CD4-positive, alpha-beta T cell (primary cell): ENCODE results near the gene C18orf54. TPM values are rescaled to one million over a fixed set of nuclear protein-coding genes. Genes with fewer than 3 reads are reported as not detected.

Experiments used
- ATAC-seq: fragments of 200-7000 bp; cut with Tn5 transposase; one replicate; pipeline ENCODE4 v1.10.0; 2022; ENCODE audit warnings: mild to moderate bottlenecking; ENCODE audit not compliant: poor library complexity
- CTCF ChIA-PET: fragments of 350-600 bp; sonication (Branson Sonifier 250); formaldehyde crosslinking; loops from one replicate; lab custom pipeline; 2021; ENCODE audit warnings: antibody characterized with exemption, inconsistent platforms; lab: Charles Lee
- POLR2A ChIA-PET: fragments of 350-600 bp; sonication (Branson Sonifier 250); formaldehyde crosslinking; loops from one replicate; lab custom pipeline; 2021; ENCODE audit warnings: antibody characterized with exemption, inconsistent platforms; lab: Charles Lee
- DNase-seq, 14 experiments: peaks; one replicate each; pipeline ENCODE4 v3.0.0-alpha.2; 2013 to 2020; ENCODE audit warnings: mixed read lengths in 2 of 14
- H3K27ac ChIP-seq, 2 donors: one replicate each; pipeline versions ENCODE4 v1.5.1 to v1.7.0; 2013; ENCODE audit warnings: low read length in 2 of 2, low read depth in 1 of 2, mild to moderate bottlenecking in 1 of 2
- H3K27me3 ChIP-seq, 2 experiments: 1 replicate in 1 of 2; 2 replicates in 1 of 2; pipeline versions ENCODE4 v1.6.1 to v1.7.0; 2013; ENCODE audit warnings: low read length in 2 of 2, control low read depth in 1 of 2, mild to moderate bottlenecking in 1 of 2, moderate library complexity in 1 of 2; ENCODE audit not compliant: insufficient read depth in 2 of 2, control insufficient read depth in 1 of 2
- H3K36me3 ChIP-seq: one replicate; pipeline ENCODE4 v1.6.1; 2013; ENCODE audit warnings: low read length, control low read depth; ENCODE audit not compliant: insufficient read depth
- H3K4me1 ChIP-seq: one replicate; pipeline ENCODE4 v1.6.1; 2013; ENCODE audit warnings: low read length, control low read depth; ENCODE audit not compliant: insufficient read depth
- H3K4me3 ChIP-seq: one replicate; pipeline ENCODE4 v1.5.1; 2013; ENCODE audit warnings: mild to moderate bottlenecking, low read length, moderate library complexity
- H3K9me3 ChIP-seq, 2 experiments: 1 replicate in 1 of 2; 2 replicates in 1 of 2; pipeline versions ENCODE4 v1.6.1 to v1.7.0; 2013; ENCODE audit warnings: low read length in 2 of 2, mild to moderate bottlenecking in 2 of 2, control low read depth in 1 of 2, moderate library complexity in 1 of 2; ENCODE audit not compliant: control insufficient read depth in 1 of 2, insufficient read depth in 1 of 2
- H3K27ac Mint-ChIP-seq: one replicate; pipeline ENCODE4 v1.8.0; 2020; ENCODE audit warnings: mixed read lengths
- H3K27me3 Mint-ChIP-seq: one replicate; pipeline ENCODE4 v1.8.0; 2021; ENCODE audit warnings: mixed read lengths
- H3K36me3 Mint-ChIP-seq: one replicate; pipeline ENCODE4 v1.8.0; 2021; ENCODE audit warnings: low read depth, mixed read lengths
- H3K4me1 Mint-ChIP-seq: one replicate; pipeline ENCODE4 v1.8.0; 2021; ENCODE audit warnings: low read depth, mixed read lengths
- H3K4me3 Mint-ChIP-seq: one replicate; pipeline ENCODE4 v1.8.0; 2020; ENCODE audit warnings: mild to moderate bottlenecking, mixed read lengths
- H3K9me3 Mint-ChIP-seq: one replicate; pipeline ENCODE4 v1.8.0; 2020; ENCODE audit warnings: mixed read lengths
- intact Hi-C, 2 experiments: fragments of 100-400 bp; cut with DNase I in 1 of 2; cut with micrococcal nuclease in 1 of 2; formaldehyde crosslinking; loops; one replicate each; pipeline versions ENCODE4 v1.15.1 to v1.9.0; 2023 to 2025; cut with DNase I, micrococcal nuclease
- total RNA-seq, 174 experiments: library from RNA in 2 of 174; stranded (reverse) in 2 of 174; gene quantifications; one replicate each; pipeline ENCODE4 v1.2.3 and lab custom pipeline; 2021 to 2026
- TF ChIP-seq, protein P1 (sequence below): fragments of 200-600 bp; IDR thresholded peaks from one replicate; pipeline ENCODE4 v1.8.0; 2022; ENCODE audit warnings: antibody characterized with exemption, mild to moderate bottlenecking

Gene C18orf54
- total RNA-seq, 2 experiments from 2014 or later, result 0.44 to 0.47 TPM

GRCh38 chr18:54338230-54338629 is 19.5 kb upstream of the C18orf54 start:
- Histone ChIP-seq H3K4me3 (no peak overlapping the region), H3K9me3 (no peaks in the 10 kb centered on the region), H3K4me1 (no peaks in the 10 kb centered on the region), H3K36me3 (no peaks in the 10 kb centered on the region), H3K27me3 (no peaks in the 10 kb centered on the region), H3K27ac (no peak overlapping the region)
- Mint-ChIP-seq H3K27me3 (peaks cover 15% of the 10 kb centered on the region), H3K4me1 (no peaks in the 10 kb centered on the region), H3K4me3 (no peak overlapping the region), H3K9me3 (peaks cover 2% of the 10 kb centered on the region), H3K36me3 (no peaks in the 10 kb centered on the region), H3K27ac (no peak overlapping the region)
- DNase-seq (no peak), ATAC-seq (no peak)
- ChIA-PET POLR2A (interaction anchor here (1.0 kb wide), 1 partner anchor 19 kb away, joined by 4 read pairs; the partner anchor contains the start of genes C18orf54 and STARD6), CTCF (interaction anchor here (0.8 to 1.5 kb wide), 2 partner anchors 20 to 155 kb away, joined by 3 to 4 read pairs; partner anchors contain the start of genes C18orf54 and STARD6)
- TF ChIP-seq, protein P1, sequence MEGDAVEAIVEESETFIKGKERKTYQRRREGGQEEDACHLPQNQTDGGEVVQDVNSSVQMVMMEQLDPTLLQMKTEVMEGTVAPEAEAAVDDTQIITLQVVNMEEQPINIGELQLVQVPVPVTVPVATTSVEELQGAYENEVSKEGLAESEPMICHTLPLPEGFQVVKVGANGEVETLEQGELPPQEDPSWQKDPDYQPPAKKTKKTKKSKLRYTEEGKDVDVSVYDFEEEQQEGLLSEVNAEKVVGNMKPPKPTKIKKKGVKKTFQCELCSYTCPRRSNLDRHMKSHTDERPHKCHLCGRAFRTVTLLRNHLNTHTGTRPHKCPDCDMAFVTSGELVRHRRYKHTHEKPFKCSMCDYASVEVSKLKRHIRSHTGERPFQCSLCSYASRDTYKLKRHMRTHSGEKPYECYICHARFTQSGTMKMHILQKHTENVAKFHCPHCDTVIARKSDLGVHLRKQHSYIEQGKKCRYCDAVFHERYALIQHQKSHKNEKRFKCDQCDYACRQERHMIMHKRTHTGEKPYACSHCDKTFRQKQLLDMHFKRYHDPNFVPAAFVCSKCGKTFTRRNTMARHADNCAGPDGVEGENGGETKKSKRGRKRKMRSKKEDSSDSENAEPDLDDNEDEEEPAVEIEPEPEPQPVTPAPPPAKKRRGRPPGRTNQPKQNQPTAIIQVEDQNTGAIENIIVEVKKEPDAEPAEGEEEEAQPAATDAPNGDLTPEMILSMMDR, result no peak
- intact Hi-C loops, result no loop called here

GRCh38 chr18:54351186-54351585 is 6.5 kb upstream of the C18orf54 start:
- TF ChIP-seq, protein P1, result no peak
- ATAC-seq, result no peak
- intact Hi-C loops, result loop anchor here in 1 of 2 experiments (5.0 kb wide), 1 partner anchor 79 kb away; no protein-coding TSS in a partner anchor
- Mint-ChIP-seq H3K36me3 (no peaks in the 10 kb centered on the region), H3K4me3 (no peak overlapping the region), H3K27me3 (peaks cover 26% of the 10 kb centered on the region), H3K4me1 (no peaks in the 10 kb centered on the region), H3K27ac (no peak overlapping the region), H3K9me3 (no peaks in the 10 kb centered on the region)
- no peak overlapping the region for H3K4me3 ChIP-seq
- H3K4me1 ChIP-seq, result no peaks in the 10 kb centered on the region
- peaks cover 0 to 15% of the 10 kb centered on the region in 2 experiments for H3K27me3 ChIP-seq
- no peak overlapping the region for H3K27ac ChIP-seq
- POLR2A ChIA-PET, result no interaction called here
- CTCF ChIA-PET, result interaction anchor here (1.0 kb wide), 1 partner anchor 35 kb away, joined by 3 read pairs; no protein-coding TSS in a partner anchor
- DNase-seq, result no peak
- no peaks in the 10 kb centered on the region for H3K36me3 ChIP-seq
- H3K9me3 ChIP-seq, result no peaks in the 10 kb centered on the region

- no peaks in the 10 kb centered on the region for H3K9me3 Mint-ChIP-seq
- H3K27me3 Mint-ChIP-seq, result peaks cover 2% of the 10 kb centered on the region
- peak overlapping the region in 1 of 2 donors; percentile 65 for H3K27ac ChIP-seq
- H3K4me3 Mint-ChIP-seq, result peak overlapping the region; percentile 98
- ATAC-seq (peak; percentile 15), DNase-seq (no peak)
- intact Hi-C loops, result loop anchor here (1.0 to 2.0 kb wide), 2 partner anchors 132 to 134 kb away; partner anchors contain the start of gene MBD2 (in 1 of the 2)
- H3K4me3 ChIP-seq, result peak overlapping the region; percentile 81
- H3K36me3 Mint-ChIP-seq, result peaks cover 16% of the 10 kb centered on the region
- H3K4me1 ChIP-seq, result peaks cover 13% of the 10 kb centered on the region
- TF ChIP-seq, protein P1, result no peak
- ChIA-PET POLR2A (interaction anchor here (1.0 to 2.3 kb wide), 5 partner anchors 19 to 134 kb away, joined by 3 to 15 read pairs (median 13); partner anchors contain the start of genes MBD2 and POLI), CTCF (interaction anchor here (0.6 to 1.9 kb wide), 6 partner anchors 11 to 134 kb away, joined by 3 to 17 read pairs (median 4); no protein-coding TSS in a partner anchor)
- peak overlapping the region; percentile 83 for H3K27ac Mint-ChIP-seq
- H3K36me3 ChIP-seq, result no peaks in the 10 kb centered on the region
- H3K4me1 Mint-ChIP-seq, result peaks cover 23% of the 10 kb centered on the region
- peaks cover 0 to 6% of the 10 kb centered on the region in 2 experiments for H3K27me3 ChIP-seq
- no peaks in the 10 kb centered on the region for H3K9me3 ChIP-seq
Measured at GRCh38 chr18:54357082-54357659, 535 bp upstream of the C18orf54 start.
